SIG-M5 (cell line): Measurements from ENCODE around the gene IGF2BP3.

ENCODE experiments used
- DNase-seq: peaks from one replicate; lab custom pipeline; 2025; lab: John Stamatoyannopoulos, UW

Gene IGF2BP3

DNA sequence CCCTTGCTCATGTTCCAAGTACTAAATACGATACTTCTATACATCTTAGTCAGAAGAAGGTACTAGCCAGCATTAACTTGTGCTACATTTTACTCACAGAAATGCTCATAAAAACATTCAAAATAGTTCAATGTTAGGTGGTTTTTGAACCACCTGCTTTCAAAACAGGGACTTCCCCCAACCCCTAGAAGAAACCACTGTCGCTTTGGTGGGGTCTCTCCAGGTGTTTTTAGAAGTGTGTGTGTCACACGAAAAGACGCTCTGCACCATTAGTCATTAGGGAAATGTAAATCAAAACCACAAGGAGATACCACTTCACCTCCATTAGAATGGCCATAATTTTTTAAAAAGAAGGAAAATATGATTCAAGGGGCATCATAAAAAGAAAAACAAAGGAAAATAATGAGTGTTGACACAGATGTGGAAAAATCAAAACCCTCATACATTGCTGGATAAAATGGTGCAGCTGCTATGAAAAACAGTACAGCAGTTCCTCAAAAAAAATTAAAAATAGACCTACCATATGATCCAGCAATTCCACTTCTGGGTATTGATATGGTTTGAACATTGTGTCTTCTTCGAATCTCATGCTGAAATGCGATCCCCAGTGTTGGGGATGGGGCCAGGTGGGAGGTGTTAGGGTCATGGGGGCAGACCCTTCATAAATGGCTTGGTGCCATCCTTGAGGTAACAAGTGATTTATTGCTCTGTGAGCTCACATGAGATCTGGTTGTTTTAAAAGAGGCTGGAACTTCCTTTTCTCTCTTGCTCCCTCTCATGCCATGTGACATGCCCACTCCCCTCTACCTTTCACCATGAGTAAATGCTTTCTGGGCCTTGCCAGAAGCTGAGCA lies 96.9 kb downstream of the IGF2BP3 start:
- no peak for DNase-seq

DNA sequence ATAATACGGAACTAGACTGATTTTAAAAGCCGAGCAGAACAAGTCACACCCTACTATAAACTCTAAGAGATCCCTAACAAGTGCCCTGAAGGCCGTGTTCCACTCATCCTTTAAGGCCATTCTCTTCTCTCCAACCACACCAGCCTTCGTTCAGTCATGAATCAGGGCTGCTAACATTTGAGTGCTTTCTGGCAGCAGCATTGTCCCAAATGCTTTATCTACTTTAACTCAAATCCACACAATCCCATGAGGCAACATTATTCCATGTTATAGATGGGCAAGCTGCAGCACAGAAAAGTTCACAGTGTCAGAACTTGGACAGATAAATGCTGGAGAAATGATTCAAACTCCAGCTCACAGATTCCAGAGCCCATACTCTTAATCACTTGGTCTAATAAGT lies 97.7 kb downstream of the IGF2BP3 start:
- DNase-seq: no peak

- DNase-seq: no peak
These were observed 98.6 kb downstream of the IGF2BP3 start for GRCh38 chr7:23371654-23372053.

DNA sequence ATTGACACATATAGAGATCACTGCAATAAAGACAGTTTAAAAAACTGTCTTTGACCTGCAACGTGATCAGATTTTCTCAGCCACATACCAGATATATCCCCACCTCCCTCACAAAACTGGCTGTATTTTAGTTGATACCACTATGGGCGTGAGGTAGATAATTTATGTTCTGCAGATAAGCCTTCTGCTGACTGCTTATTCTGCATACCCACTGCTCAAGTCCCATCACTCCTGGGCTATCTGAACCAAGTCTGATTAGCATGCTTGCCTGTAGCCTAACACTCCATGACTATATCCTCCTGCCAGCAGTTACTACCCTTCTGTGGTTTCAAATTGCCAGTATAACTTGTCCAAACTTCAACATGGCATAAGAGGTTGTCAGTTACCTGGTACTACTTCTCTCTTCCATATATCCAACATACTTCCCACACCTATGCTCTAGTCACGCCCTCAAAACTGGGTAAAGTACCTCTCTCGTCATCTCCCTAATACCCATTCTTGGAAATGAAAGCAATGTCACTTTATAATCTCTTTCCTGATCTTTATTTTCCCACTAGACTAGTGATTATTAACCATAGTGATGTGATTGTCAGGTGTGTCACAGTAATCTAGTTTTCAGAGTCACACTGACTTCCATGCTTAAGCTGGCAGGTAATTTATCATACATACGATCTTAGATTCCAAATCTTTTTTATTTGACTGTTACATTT lies 100.4 kb downstream of the IGF2BP3 start:
- DNase-seq: no peak

- no peak for DNase-seq
These were observed 101.2 kb downstream of the IGF2BP3 start for GRCh38 chr7:23369100-23369499.

- no peak for DNase-seq
These were observed 112.1 kb downstream of the IGF2BP3 start for GRCh38 chr7:23358152-23358674.

DNA sequence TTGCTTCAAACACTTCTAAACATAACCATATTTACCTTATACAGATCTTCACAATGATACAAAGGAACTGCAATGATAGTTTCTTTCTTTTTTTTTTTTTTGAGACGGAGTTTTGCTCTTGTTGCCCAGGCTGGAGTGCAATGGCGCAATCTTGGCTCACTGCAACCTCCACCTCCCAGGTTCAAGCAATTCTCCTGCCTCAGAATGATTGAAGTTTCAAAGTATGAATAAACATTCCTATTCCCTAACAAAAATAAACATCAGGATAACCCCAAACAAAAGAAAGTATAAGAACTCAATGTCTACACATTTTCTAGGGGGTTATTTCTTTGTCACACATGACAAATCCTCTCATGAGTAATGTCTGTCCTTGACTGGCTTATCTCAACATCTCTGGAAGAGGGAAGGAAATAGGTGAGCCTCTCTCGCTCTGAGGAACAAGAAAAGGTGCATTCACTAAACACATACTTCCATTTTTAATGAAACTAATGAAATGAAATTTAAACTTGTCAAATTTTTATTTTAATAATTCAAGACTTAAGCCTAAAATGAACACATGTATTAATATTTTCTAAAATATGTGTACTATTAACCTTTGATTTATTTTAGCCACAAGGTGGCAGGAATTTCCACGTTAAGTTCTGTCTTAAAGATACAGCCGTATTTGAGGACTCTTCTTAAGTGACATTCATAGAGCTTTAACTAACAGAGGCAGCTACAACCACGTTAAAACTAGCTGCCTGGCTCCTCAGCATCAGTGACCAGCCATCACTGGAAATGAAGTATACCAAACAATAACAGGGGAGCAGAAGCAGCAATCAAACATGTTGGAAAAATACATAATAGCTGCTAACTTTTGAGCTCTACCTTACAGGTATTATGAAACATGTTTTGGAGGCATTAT lies 112.8 kb downstream of the IGF2BP3 start:
- no peak for DNase-seq

DNA sequence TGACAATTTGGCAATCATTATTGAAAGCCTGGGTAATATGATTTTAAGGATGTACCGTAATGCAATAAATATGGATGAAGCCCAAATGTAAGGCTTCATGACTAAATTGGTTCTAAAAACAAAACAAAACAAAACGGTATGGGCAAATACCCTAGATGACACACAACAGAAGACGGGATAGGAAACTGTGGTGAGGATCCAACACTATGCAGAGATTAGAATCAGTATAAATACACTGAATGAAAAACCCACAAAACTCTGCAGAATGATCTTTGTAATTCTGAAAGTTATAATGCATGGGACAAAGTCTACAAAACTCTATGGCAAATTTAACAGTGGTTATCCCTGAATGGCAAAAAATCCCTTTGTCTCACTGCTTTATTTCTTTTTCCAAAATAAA lies 113.6 kb downstream of the IGF2BP3 start:
- no peak for DNase-seq

- DNase-seq: no peak
These were observed 114.1 kb downstream of the IGF2BP3 start for GRCh38 chr7:23356168-23356567.

- no peak for DNase-seq
These were observed 117.1 kb downstream of the IGF2BP3 start for GRCh38 chr7:23353172-23353571.

GRCh38 chr7:23350466-23350865 lies 119.8 kb downstream of the IGF2BP3 start:
- no peak for DNase-seq

DNA sequence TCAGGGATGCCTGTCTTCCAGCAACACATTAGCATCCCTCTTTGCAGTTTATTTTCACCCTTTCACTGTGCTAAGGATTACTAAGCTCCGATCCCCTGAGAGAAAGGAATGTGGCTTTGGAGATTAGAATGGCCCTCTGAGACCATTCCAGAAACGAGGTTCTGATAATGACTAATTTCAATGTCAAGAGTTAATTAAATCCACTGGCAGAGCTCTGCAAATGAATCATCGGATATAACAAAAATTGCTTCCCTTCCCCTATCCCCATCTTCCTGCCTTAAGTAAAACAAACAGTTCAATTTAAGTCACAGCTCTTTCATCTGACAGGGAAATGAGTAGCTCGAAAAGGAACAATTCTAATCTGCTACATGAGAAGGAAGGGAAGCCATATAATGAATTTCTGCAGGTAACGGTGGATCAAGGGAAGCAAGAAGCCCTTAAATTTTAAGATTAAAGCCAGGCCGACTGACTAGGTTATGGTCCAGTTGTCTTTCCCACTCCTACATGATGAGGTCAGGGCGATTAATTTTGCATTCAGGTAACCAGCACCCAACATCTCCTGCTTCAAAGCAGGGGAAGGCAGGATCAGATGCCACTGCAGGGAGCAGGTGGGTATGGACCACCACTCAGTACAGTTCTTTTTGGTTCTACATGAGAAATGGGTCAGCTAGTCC lies 120.7 kb downstream of the IGF2BP3 start:
- no peak for DNase-seq

- no peak for DNase-seq
These were observed 122.6 kb downstream of the IGF2BP3 start for GRCh38 chr7:23347682-23348180.

DNA sequence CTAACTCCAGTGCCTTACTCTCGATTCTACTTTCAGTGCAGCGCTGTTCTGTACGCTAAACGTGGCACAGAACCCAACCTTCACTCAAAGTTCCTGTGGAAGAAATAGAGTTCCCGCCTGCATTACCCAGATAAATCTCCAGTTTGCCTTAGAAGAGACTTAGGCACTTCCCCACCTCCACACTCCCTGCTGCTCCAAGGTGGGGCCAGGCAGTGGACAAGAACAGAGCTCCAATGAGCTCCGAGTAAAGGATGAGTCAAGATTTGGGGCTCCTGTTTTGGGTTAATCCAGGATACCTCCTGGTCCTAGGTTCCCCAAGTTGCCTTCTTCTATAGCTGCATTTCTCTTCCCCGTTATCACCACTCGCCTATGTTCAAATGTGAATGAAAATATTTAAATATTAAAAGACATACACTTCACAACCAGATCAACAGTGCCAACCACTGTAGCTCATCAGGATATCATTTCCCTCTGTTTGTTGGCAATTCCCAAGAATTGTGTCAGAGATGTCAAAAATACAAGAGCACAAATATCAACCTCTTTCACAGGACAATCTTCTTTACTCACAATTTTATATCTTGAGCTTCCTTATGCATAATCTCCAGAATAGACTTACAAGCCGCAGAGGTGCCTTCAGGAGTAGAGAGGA lies 123.1 kb downstream of the IGF2BP3 start:
- no peak for DNase-seq

DNA sequence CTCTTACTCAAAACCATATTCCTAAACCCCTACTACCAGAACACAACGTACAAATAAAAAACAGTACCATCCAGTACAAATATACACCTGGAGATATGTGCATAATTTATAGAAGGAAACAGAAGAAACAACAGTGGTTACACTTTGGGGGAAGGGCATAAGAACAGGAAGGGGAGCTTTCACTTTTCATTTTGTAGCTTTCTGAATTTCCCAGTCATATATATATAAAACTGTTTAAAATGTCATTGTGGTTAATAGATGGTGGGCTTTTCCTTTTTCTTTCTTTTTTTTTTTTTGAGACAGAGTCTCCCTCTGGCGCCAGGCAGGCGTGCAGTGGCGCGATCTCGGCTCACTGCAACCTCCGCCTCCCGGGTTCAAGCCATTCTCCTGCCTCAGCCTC lies 124.0 kb downstream of the IGF2BP3 start:
- DNase-seq: no peak

- DNase-seq: no peak
These were observed 124.7 kb downstream of the IGF2BP3 start for GRCh38 chr7:23345601-23346000.

DNA sequence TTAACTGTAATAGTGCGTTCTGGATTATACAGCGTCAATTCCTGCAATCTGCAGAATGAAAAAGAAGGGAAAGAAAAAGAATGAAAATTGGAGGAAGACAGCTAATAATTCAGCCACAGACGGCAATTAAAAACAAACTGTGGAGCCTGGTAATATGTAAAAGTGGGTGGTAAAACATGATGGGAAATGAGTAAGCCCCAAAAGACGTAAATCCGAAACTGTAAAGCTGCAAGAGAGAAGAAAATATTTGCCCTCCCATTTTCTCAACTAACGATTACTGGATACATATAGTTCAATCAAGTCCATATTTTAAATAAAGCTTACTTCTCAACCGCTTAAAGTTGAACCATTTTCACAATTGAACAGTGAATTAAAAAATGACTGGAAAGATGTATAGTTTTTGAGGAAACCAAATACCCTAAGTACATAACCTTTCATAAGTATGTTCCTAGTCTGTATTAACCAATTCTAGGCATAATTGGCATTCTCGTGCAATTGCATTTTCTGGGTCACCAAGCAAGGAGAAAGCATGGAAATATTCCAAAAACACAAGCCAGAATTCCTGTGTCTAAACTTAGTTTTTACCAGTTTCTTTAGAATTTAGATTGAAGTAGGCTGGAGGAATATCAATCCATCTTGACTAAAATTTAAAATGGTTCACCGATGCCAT lies 126.3 kb downstream of the IGF2BP3 start:
- no peak for DNase-seq

DNA sequence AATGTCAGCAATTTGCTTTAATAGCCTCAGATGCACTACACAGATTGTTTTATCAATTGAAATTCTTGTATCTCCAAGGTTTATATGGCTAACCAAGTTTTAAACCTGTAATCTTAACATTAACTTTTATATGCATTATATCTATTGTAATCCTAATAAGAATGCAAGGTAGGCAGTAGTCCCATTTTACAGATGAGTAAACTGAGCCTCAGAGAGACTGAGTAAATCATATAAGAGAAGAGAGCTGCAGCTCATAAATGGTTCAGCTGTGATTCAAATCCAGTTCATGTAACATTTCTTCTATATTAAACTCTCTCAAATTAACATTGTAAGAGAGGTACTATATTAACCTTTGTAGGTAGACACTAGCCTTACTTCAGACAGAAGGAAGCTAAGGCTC lies 127.2 kb downstream of the IGF2BP3 start:
- no peak for DNase-seq

DNA sequence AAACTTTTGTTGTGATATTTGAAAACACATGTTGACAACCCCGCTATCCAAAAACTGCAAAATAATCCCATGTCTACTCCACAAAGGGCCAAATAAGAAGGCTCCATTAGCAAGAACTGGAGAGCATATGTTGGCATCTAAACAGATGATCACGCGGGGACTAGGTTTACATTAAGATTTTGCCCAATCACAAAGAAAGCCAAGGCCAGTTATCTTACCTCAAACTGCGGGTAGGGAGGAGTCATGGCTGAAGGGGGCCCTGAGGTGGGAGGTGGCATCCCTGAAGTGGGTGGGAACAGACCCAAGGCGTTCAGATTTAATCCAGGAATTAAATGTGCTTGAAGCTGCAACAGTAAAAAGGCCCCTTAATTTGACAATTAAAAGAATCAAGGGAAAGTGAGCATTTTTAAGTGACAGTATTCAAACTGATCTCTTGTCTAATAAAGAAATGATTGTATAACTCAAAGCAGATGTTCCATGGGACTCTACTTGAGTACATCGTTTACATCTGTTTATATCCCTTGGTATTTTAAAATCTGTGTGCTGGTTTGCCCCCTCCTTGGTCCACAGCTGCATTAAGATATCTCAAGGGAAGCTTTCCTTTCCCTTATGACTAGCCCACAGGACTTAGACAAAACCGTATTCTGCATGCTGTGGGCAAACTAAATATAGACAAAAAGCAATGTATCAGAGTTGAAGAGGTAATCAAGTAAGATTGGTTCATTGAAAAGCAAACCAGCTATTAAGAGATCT lies 128.3 kb downstream of the IGF2BP3 start:
- DNase-seq: no peak

GRCh38 chr7:23338863-23339262 lies 131.4 kb downstream of the IGF2BP3 start:
- no peak for DNase-seq
